Measurements from ENCODE around the gene TFG.

TFG gene

GRCh38 chr3:100708644-100708988 lies 678 bp upstream of the TFG start:
- DNase-seq: no peak

DNA sequence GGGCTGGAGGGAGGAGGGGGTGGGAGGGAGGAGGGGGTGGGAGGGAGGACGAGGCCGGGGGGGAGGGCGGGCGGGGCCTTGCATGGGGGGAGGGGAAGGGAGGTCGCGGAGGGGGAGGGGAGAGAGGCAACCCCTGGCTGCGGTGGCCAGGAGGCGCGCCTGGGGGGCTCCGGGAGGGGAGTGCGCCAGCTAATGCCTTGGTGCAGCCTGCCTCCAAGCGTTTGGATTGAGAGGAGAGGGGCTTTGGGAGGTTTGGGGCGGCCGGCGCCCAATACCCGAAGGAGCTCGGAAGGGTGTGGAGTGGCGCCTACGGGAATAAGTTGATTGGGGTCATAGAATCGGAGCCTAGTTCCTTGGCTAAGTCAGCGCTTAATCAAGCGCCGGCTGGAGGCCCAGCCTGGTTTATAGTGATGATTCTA lies 557 bp downstream of the TFG start:
- peak; percentile 33 for DNase-seq

DNA sequence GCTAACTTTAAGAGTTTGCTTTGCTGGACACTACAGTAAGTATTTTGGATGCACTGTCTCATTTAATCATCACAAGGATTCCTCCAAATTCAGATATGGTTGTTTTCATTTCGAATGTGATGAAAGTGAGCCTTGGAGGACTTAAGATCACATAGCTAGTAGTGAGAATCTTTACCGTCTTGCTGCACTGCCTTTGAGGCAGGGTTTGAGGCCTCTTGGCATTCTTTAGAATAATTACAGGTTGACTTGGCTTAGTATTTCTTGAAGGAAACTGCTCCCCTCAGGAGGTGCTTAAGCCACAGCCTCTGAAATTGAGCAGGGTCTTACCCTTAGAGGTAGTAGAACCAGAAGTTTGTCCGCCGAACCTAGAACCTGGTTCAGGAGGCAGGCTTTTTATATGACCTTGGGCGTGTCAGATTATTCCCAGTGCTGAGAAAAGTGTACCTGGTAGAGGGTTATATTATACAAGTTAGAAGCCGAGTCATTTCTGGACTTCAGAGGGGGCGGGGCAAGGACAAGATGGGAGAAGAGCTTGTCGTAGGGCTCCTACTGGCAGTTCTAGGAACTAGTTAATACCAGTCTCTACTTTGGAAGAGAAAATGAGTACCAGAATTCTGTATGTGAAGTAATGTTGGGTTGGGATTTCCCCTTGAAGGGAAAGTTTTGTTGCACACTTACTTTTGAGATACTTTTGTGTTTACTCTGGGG lies 1.1 kb downstream of the TFG start:
- DNase-seq: peak; percentile 71

DNA sequence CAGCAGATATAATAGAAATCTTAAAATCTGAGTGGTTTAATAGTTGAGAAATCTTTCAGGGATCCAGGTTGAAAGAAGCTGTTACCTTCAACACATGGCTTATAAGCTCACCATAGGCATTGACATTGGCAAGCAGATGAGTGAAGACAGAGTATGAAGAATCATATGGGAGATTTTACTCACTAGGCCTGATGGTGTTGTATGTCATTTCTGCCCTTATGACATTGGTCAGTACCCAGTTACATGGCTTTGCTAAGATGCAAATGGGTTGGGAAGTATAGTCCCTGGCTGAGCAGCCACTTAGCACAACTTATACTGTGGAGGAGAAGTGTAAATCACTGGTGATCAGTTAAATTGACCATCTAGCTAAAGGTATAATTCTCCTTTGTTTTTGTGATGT lies 5.9 kb downstream of the TFG start:
- DNase-seq: no peak

DNA sequence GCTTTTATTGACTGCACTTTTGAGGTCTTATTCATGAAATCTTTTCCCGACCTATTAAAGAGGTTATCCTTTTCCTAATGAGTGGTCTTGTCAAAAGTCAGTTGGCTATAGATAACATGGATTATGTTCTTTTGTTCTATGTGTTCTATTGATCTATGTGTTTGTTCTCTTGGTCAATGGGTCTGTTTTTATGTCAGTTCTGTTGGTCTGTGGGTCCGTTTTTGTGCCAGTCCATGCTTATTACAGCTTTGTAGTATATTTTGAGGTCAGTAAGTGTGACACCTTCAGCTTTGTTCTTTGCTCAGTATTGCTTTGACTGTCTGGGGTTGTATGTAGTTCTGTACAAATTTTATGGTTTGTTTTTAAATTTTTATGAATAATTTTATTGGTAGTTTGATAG lies 7.8 kb downstream of the TFG start:
- no peak for DNase-seq

- DNase-seq: no peak
Measured at GRCh38 chr3:100717637-100718487, 8.6 kb downstream of the TFG start.

GRCh38 chr3:100719136-100719535 lies 9.8 kb downstream of the TFG start:
- DNase-seq: no peak

DNA sequence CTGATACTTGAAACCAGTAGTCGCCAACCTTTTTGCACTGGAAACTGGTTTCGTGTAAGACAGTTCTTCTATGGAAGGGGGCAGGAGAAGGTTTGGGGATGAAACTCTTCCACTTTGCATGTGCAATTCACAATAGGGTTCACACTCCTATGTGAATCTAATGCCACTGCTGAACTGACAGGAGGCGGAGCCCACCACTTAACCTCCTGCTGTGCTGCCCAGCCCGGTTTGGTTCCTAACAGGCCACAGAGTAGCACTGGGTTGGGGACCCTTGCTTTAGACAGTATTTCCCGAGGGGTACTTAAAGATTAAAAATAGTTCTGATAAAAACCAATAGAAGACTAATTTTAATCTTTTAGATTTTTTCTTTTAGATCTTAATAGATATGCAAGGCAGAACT lies 11.1 kb downstream of the TFG start:
- no peak for DNase-seq

DNA sequence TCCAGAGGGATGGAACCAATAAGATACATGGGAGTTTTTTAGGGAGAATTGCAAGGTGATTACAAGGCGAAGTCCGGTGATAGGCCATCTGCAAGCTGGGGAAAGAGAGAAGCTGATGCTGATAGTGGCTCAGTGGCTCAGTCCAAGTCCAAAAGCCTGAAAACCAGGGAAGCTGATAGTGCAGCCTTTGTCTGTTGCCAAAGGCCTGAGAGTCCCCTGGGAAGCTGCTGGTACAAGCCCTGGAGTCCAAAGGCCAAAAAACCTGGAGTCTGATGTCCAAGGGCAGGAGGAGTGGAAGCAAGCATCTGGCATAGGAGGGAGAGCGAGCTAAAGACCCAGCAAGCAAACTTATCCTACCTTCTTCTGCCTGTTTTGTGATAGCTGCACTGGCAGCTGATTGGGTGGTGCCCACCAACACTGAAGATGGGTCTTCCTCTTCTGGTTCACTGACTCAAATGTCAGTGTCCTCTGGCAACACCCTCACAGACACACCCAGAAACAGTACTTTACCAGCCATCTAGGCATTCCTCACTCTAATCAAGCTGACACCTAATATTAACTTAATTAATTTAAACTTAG lies 16.7 kb downstream of the TFG start:
- DNase-seq: no peak

DNA sequence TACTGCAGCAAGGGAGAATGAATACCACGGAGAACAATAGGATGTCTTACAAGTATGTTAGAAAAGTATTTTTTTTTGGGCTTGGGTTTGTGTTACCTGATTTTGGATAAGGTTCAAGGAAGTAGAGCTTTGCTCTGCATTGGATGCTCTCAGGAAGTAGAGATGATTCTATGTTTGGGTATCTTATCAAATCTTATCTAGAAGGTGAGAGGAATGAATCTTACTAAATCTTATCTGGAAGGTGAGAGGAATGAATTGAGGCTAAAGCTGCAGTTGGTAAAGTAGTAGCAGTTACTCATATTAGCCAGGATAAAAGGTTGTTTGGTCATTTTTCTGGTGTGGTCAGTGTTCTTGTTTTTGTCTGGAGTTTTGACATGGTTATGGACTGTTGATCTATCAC lies 17.4 kb downstream of the TFG start:
- DNase-seq: no peak

- no peak for DNase-seq
Measured at GRCh38 chr3:100730524-100730923, 21.2 kb downstream of the TFG start.

- DNase-seq: no peak
Measured at GRCh38 chr3:100732435-100732834, 23.1 kb downstream of the TFG start.

DNA sequence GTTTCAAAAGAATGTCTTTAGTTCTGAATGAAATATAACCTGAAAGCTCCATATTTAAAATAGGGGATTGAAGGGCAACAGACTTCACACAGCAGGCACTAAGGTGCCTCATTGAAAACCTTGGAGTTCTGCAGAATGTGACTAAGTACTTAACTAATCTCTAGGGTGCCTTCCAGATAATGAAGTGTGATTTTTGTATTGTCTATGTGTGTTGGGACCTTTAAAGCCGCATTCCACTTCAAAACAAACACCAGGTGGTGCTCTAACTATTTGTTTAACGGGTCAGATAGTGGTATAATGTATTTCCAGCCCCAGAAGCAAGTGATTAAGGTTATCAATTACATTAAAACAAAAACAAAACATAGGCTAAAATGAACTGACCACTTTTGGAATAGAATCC lies 28.0 kb downstream of the TFG start:
- no peak for DNase-seq

DNA sequence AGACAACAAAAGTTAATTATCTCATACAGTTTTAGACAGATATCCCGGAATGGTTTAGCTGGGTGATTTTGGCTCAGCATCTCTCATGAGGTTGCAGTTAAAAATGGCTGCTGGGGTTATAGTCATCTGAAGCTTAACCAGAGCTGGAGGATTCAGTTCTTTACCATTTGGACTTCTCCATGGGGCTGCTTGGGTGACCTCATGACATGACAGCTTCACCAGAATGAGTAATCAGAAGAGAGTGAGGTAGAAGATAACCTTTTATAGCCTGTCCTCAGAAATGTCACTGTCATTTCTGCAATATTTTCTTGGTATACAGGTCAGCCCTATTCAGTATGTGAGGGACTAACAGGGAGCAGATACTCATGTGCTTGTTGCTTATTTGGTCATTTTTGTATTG lies 30.9 kb downstream of the TFG start:
- DNase-seq: no peak

DNA sequence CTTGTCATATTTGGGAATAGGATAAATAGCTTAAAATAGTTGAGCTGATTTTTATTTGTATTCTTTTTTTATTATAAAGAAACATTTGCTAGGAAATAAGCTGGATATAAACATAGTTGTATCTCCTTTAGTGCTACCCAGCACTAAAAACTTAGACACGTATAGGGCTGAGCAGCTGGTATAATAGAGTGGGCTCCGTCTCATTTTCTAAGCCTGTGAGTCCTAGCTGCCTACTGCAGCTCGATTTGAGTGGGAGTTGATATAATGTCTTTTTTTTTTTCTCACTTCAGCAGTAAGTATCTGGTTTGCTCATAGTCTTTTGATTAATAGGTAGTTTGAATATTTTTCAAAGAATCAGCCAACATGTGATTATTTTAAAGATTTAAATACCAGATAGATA lies 34.2 kb downstream of the TFG start:
- DNase-seq: no peak

DNA sequence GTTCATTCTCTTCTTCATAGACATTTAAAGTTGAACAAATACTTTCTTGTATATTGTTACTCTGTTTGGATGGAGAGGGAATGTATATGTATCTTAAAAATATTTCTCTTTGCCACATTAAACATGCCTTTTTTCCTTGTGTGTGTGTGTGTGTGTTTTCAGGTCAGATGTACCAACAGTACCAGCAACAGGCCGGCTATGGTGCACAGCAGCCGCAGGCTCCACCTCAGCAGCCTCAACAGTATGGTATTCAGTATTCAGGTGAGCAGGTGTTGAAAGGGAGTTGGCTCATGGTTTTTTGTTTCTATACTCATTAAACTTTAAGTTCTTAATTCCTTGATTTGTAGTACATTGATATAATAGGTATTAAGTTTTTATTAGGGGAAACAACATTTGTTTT lies 35.4 kb downstream of the TFG start:
- no peak for DNase-seq

GRCh38 chr3:100745617-100746016 lies 36.3 kb downstream of the TFG start:
- DNase-seq: no peak

DNA sequence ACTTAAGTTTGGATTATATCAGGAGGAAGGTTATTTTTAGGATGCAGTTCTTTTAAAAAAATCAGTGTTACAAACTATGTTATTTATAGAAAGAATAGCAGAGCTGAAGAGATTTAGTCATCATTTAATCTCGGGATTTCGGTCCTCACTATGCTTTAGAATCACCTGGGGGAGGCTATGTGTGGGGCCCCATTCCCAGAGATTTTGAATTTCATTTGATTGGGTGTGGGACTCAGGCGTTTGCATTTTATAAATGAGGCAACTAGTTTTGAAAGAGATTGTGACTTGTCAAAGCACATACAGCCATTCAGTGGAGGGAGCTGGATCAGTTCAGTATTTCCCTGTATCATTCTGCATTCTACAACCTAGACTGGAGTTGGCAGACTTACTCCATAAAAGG lies 36.8 kb downstream of the TFG start:
- no peak for DNase-seq

GRCh38 chr3:100748220-100748619 lies 38.9 kb downstream of the TFG start:
- DNase-seq: no peak

DNA sequence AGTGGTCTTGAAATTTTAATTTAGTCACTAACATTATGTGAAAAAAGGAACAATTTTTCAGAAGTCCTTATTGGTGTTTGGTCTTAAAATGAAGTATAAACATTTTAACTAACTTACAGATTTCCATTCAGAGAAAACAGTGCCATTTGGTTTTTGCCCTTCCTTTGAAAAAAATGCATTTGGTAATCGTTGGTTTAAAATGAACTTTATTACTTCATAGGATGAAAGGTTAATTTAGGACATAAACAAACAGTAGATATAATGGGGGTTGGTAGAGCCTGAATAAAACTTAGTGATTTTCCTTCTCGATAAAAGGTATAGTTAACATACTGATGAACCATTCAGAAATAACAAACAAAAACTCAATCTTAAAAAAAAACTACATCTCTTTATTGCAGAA lies 39.7 kb downstream of the TFG start:
- no peak for DNase-seq

- no peak for DNase-seq
Measured at GRCh38 chr3:100753846-100754245, 44.6 kb downstream of the TFG start.

DNA sequence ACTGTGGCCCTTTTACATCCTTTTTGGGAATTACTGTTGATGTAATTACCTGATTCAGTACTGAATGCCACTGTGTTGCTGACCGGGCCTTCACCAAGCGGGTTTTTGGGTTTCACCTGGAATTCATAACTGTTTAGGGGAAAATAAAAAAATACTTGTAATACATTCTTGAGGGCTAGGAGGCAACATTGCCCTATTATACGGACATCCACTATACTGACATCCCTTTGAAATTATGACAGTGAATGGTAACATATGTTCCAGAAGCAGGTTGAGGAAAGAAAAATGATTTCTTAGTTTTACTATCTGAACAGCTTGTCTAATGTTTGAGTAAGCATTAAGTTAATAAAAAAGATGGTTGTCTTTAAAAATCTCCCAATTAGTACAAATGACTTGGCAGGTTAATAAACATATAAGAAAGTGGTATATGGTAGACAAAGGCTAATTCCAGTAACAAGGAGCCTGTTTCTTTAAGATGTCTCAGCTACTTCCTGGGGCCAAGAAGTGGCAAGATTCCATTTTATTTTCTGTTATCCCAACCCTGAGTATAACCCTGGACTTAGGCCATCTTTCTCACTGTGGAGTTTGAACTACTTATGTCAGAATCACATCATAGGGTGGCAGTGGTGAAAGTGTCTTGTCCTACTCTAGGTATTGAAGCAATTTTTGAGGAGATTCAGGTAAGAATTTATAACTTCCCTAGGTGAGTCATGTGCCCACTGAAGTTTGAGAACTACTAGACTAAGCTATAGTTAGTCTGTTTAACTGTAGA lies 45.5 kb downstream of the TFG start:
- DNase-seq: no peak

DNA sequence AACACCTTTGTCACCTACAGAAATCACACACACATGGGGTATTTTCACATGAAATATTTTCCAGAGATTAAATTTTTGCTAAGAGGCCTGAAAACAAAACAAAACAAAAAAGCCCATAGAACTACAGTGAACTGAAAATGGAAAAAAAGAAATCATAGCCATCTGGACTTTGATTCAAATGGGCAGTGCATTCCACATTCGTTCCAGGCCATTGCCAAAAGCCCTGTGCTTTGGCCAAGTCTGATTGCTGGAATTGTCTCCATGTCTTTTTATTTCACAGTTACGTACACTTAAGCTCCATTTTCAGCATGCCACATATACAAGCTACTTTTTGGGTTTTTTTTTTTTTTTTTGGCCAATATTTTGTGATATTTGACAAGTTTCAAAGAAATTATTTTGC lies 47.1 kb downstream of the TFG start:
- no peak for DNase-seq

- DNase-seq: no peak
Measured at GRCh38 chr3:100759159-100759558, 49.9 kb downstream of the TFG start.
